HepG2 (cell line): ENCODE data around the gene GMEB1. TPM values are rescaled to one million over a fixed set of nuclear protein-coding genes. Genes with fewer than 3 reads are reported as not detected.
A peak's percentile ranks its signal among the peaks of the same experiment; 100 is the strongest.

ENCODE experiments used
- ATAC-seq: fragments of 200-7000 bp; cut with Tn5 transposase; 3 replicates; pipeline ENCODE4 v1.9.1; 2020; ENCODE audit warnings: mild to moderate bottlenecking, moderate library complexity
- BruUV-seq: library from RNA; stranded (reverse); fragments of 400-500 nt; replicated peaks from 2 replicates; lab custom pipeline; 2021; lab: Mats Ljungman, UMichigan
- CTCF ChIA-PET: fragments of 300-600 bp; formaldehyde crosslinking; extraction: SDS; loops from one replicate; lab custom pipeline; 2021; ENCODE audit warnings: low total read pairs, inconsistent platforms, low intra/inter-chr PET ratio; lab: Yijun Ruan, JAX
- POLR2A ChIA-PET: fragments of 350-600 bp; sonication (Branson Sonifier 250); formaldehyde crosslinking; loops from one replicate; lab custom pipeline; 2020; ENCODE audit warnings: antibody characterized with exemption, inconsistent platforms; lab: Yijun Ruan, JAX
- DNase-seq: peaks from one replicate; pipeline ENCODE4 v3.0.0-alpha.2; 2015; ENCODE audit warnings: low spot score
- FAIRE-seq: peaks from 3 replicates; lab custom pipeline; 2011; peaks lifted over from hg19 to GRCh38; lab: Jason Lieb, UNC
- H2AFZ ChIP-seq: one replicate; pipeline ENCODE4 v1.6.1; 2011; ENCODE audit warnings: low read length, inconsistent platforms
- H3K27ac ChIP-seq: fragments of 300-600 bp; 3 replicates; pipeline ENCODE4 v1.8.0; 2011; ENCODE audit warnings: mixed run types, mild to moderate bottlenecking, mixed read lengths, low read length, inconsistent platforms; ENCODE audit not compliant: insufficient read depth; ENCODE audit errors: extremely low read length
- H3K27me3 ChIP-seq, 2 experiments: fragments of 200-600 bp in 1 of 2; 2 replicates in 1 of 2; 3 replicates in 1 of 2; pipeline versions ENCODE4 v1.6.0 to v1.8.0; 2011; ENCODE audit warnings: low read length in 2 of 2, mild to moderate bottlenecking in 2 of 2, moderate library complexity in 2 of 2, inconsistent platforms in 1 of 2; ENCODE audit not compliant: insufficient read depth in 2 of 2, control insufficient read depth in 1 of 2
- H3K36me3 ChIP-seq, 2 experiments: fragments of 200-600 bp in 1 of 2; replicated peaks in 1 of 2; 2 replicates in 1 of 2; 3 replicates in 1 of 2; pipeline versions ENCODE4 v1.5.1 to v1.8.0; 2011; ENCODE audit warnings: low read length in 2 of 2, inconsistent platforms in 1 of 2; ENCODE audit not compliant: insufficient read depth in 2 of 2, control insufficient read depth in 1 of 2
- H3K4me1 ChIP-seq: 2 replicates; pipeline ENCODE4 v1.5.1; 2012; ENCODE audit warnings: low read length, inconsistent platforms; ENCODE audit not compliant: insufficient read depth
- H3K4me2 ChIP-seq: 2 replicates; pipeline ENCODE4 v1.6.0; 2011; ENCODE audit warnings: low read depth, low read length, inconsistent platforms
- H3K4me3 ChIP-seq, 3 experiments: fragments of 200-600 bp in 1 of 3; sonication (generic), shearing (Covaris generic) in 1 of 3; replicated peaks in 1 of 3; 2 replicates each; pipeline ENCODE4 v1.5.1; 2011 to 2016; ENCODE audit warnings: low read length in 3 of 3, inconsistent platforms in 2 of 3, low read depth in 2 of 3, mild to moderate bottlenecking in 2 of 3, control low read depth in 1 of 3, mixed read lengths in 1 of 3; ENCODE audit not compliant: insufficient read depth in 1 of 3
- H3K79me2 ChIP-seq: one replicate; pipeline ENCODE4 v1.6.1; 2011; ENCODE audit warnings: low read length, inconsistent platforms; ENCODE audit not compliant: insufficient read depth
- H3K9ac ChIP-seq: 2 replicates; pipeline ENCODE4 v1.6.0; 2011; ENCODE audit warnings: mild to moderate bottlenecking, low read depth, low read length, inconsistent platforms; ENCODE audit not compliant: insufficient read depth
- H3K9me3 ChIP-seq: 2 replicates; pipeline ENCODE4 v1.5.1; 2012; ENCODE audit warnings: mild to moderate bottlenecking, low read length
- H4K20me1 ChIP-seq: 2 replicates; pipeline ENCODE4 v1.6.0; 2011; ENCODE audit warnings: inconsistent platforms, mild to moderate bottlenecking, low read length, moderate library complexity; ENCODE audit not compliant: insufficient read depth
- AGO2 ChIP-seq: fragments of 200-400 bp; formaldehyde crosslinking; optimal IDR thresholded peaks from 2 replicates; pipeline ENCODE3; 2017; ENCODE audit warnings: mild to moderate bottlenecking, low read depth, low read length, moderate library complexity
- FIP1L1 ChIP-seq: fragments of 200-400 bp; formaldehyde crosslinking; IDR thresholded peaks from 2 replicates; pipeline ENCODE4 v1.6.1; 2018; ENCODE audit warnings: low read depth, mild to moderate bottlenecking, low read length, moderate library complexity, borderline replicate concordance; ENCODE audit not compliant: insufficient read depth
- GATA4 ChIP-seq: sonication (generic); IDR thresholded peaks from 2 replicates; pipeline ENCODE4 v1.6.1; 2016; ENCODE audit warnings: antibody characterized with exemption, low read depth, borderline replicate concordance
- HNF4A ChIP-seq: sonication (generic); formaldehyde crosslinking; IDR thresholded peaks from 2 replicates; pipeline ENCODE4 v1.4.0; 2020; ENCODE audit warnings: missing genetic modification reagents
- KMT2B ChIP-seq: IDR thresholded peaks from 2 replicates; pipeline ENCODE4 v1.6.1; 2016; ENCODE audit warnings: missing genetic modification reagents, missing compliant biosample characterization
- PITX1 ChIP-seq: sonication (generic); formaldehyde crosslinking; IDR thresholded peaks from 2 replicates; pipeline ENCODE4 v1.5.1; 2020; ENCODE audit warnings: mild to moderate bottlenecking, missing genetic modification reagents
- RXRA ChIP-seq: sonication (generic); formaldehyde crosslinking; IDR thresholded peaks from 2 replicates; pipeline ENCODE4 v1.5.1; 2020; ENCODE audit warnings: missing genetic modification reagents
- SRSF1 ChIP-seq: fragments of 200-400 bp; formaldehyde crosslinking; optimal IDR thresholded peaks from 2 replicates; pipeline ENCODE3; 2017; ENCODE audit warnings: mild to moderate bottlenecking, low read depth, low read length, moderate library complexity
- TEAD3 ChIP-seq: optimal IDR thresholded peaks from 2 replicates; pipeline ENCODE3; 2016; ENCODE audit warnings: borderline replicate concordance
- ZNF205 ChIP-seq: IDR thresholded peaks from 2 replicates; pipeline ENCODE4 v1.6.1; 2018; ENCODE audit warnings: missing biosample characterization, missing genetic modification reagents
- ZNF263 ChIP-seq: sonication (generic); formaldehyde crosslinking; IDR thresholded peaks from 2 replicates; pipeline ENCODE4 v1.4.0; 2020; ENCODE audit warnings: missing genetic modification reagents
- ZNF446 ChIP-seq: sonication (generic); formaldehyde crosslinking; IDR thresholded peaks from 2 replicates; pipeline ENCODE4 v1.5.0; 2020; ENCODE audit warnings: mild to moderate bottlenecking, missing genetic modification reagents
- ZNF451 ChIP-seq: sonication (generic); formaldehyde crosslinking; IDR thresholded peaks from 2 replicates; pipeline ENCODE4 v1.5.0; 2020; ENCODE audit warnings: mild to moderate bottlenecking, missing genetic modification reagents
- WGBS: methylation state at CpG from one replicate; pipeline ENCODE4 v1.1.6; 2017; ENCODE audit warnings: low lambda C conversion rate; 5-methylcytosine and 5-hydroxymethylcytosine counted together
- in situ Hi-C: cut with HindIII; loops from 2 replicates; pipeline ENCODE4 v1.10.0; 2017; ENCODE audit warnings: low pct_unique_long_range_greater_than_20kb; ENCODE audit not compliant: extremely low pct_ligation_motif_present
- intact Hi-C: fragments of 100-400 bp; cut with micrococcal nuclease; formaldehyde crosslinking; loops from one replicate; pipeline ENCODE4 v1.10.0; 2022; ENCODE audit not compliant: unreplicated experiment
- polyA plus RNA-seq, 8 experiments: library from polyadenylated mRNA; depleted of rRNA in 3 of 8; stranded (reverse) in 7 of 8; unstranded in 1 of 8; fragments of >200 nt; fragmentation: Illumina TruSeq in 4 of 8; extraction: Trizol in 4 of 8; gene quantifications; 2 replicates each; pipeline versions ENCODE4 v1.2.1 to v1.2.3, GENCODE V29; 2011 to 2016; ENCODE audit warnings: low read depth in 4 of 8, missing spikeins in 1 of 8, mixed read lengths in 1 of 8; ENCODE audit not compliant: insufficient read depth in 1 of 8
- total RNA-seq, 5 experiments: library from RNA; depleted of rRNA; stranded (reverse); fragments of >200 nt; fragmentation: Illumina TruSeq; extraction: Trizol; gene quantifications; 2 replicates each; pipeline ENCODE4 v1.2.3, GENCODE V29; 2016; ENCODE audit warnings: low read depth in 1 of 5
- TF ChIP-seq, protein P1 (sequence below), 2 experiments: sonication (generic) in 1 of 2; formaldehyde crosslinking in 1 of 2; IDR thresholded peaks; 2 replicates each; pipeline versions ENCODE4 v1.4.0 to v1.6.1; 2018 to 2020; ENCODE audit warnings: missing genetic modification reagents in 2 of 2, borderline replicate concordance in 1 of 2, low read depth in 1 of 2, mild to moderate bottlenecking in 1 of 2, missing biosample characterization in 1 of 2
- TF ChIP-seq, protein P2 (sequence below): sonication (generic); formaldehyde crosslinking; IDR thresholded peaks from 2 replicates; pipeline ENCODE4 v1.4.0; 2020; ENCODE audit warnings: missing genetic modification reagents, borderline replicate concordance

GMEB1 gene
- total and polyA plus RNA-seq, 2 of the 13 experiments (the other 11 are each of a cell fraction or from before 2014, with no cell fraction given) = 3.0 to 6.0 TPM

DNA sequence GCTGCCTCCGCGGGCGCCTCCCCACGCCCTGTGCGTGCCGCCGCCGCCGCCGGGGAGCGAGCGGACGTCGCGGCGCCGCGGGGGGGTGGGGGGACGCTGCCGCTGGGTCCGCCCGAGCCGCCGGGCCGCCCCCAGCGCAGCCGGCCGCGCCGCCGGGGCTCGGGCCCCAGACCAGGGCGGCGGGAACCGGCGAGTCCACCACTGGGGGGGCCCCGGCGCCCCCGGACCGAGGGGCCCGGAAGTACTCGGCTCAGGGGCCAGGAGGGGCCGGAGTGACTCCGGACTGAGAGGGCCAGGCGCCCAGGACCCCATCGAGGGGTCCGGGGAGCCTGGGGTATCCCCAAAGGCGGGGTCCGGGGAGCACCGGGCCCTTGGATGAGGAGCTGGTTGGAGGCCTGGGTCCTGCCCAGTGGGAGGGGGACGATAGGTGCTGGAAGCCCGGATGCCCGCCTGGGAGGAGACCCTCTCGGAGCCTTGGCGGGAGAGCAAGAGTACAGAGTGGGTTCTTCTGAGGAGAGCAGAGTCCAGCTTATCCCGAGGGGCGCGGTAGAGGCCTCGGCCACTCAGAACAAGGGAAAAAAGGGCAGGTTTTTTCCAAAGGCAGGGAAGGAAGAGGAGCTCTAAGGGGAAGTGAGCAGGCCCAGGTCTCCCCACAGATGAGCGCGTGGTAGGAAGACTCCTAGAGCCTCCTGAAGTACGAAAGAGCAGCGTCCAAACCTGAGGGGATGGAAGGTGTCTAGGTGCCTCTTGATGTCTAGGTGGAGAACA is 556 bp downstream of the GMEB1 start:
- BruUV-seq = no TSS peak
- H4K20me1 ChIP-seq = no peaks in the 10 kb centered on the region
- no peaks in the 10 kb centered on the region; a peak in 2 of 5 replicates for H3K27me3 ChIP-seq
- peak overlapping the region; percentile 94 for H3K9ac ChIP-seq
- H3K9me3 ChIP-seq = no peaks in the 10 kb centered on the region
- peaks cover 34% of the 10 kb centered on the region for H3K4me1 ChIP-seq
- H3K27ac ChIP-seq = peak overlapping the region; percentile 97
- H3K36me3 ChIP-seq = no peaks in the 10 kb centered on the region; a peak in 1 of 5 replicates
- ATAC-seq = peak; percentile 73
- H3K79me2 ChIP-seq = peaks cover 6% of the 10 kb centered on the region
- WGBS = 0% methylated on average over 18 of the region's 63 CpGs
- peak; percentile 33 for DNase-seq
- intact Hi-C loops (loop anchor here (5.0 kb wide), 1 partner anchor 68 kb away; the partner anchor contains the start of gene YTHDF2), in situ Hi-C loops (no loop called here)
- H3K4me3 ChIP-seq = peak overlapping the region; percentile 81 to 97 (median 92)
- CTCF ChIA-PET = no interaction called here
- no peak overlapping the region for H2AFZ ChIP-seq
- peak; percentile 30 for FAIRE-seq
- peak overlapping the region; percentile 94 for H3K4me2 ChIP-seq
- POLR2A ChIA-PET = interaction anchor here (0.6 to 4.4 kb wide), 14 partner anchors 8 to 183 kb away, joined by 3 to 115 read pairs (median 4); partner anchors contain the start of genes RNU11, TAF12 and YTHDF2
- TF ChIP-seq HNF4A (CRISPR knock-in tag) (peak; percentile 46; the same call in 1 of the 2 replicates), ZNF263 (0 out of 2 replicates have a peak, but pooled peaks have one; percentile 27), AGO2 (peak; percentile 74), SRSF1 (peak; percentile 90), RXRA (CRISPR knock-in tag) (peak; percentile 30; the same call in 1 of the 2 replicates), KMT2B (CRISPR knock-in tag) (0 out of 2 replicates have a peak, but pooled peaks have one; percentile 37), PITX1 (CRISPR knock-in tag) (no peak; the same call in 1 of the 2 replicates), ZNF205 (peak; percentile 40; the same call in 1 of the 2 replicates), GATA4 (no peak), ZNF451 (no peak), ZNF446 (CRISPR knock-in tag) (0 out of 2 replicates have a peak, but pooled peaks have one; percentile 28), FIP1L1 (no peak), TEAD3 (no peak)
- TF ChIP-seq, protein P1, sequence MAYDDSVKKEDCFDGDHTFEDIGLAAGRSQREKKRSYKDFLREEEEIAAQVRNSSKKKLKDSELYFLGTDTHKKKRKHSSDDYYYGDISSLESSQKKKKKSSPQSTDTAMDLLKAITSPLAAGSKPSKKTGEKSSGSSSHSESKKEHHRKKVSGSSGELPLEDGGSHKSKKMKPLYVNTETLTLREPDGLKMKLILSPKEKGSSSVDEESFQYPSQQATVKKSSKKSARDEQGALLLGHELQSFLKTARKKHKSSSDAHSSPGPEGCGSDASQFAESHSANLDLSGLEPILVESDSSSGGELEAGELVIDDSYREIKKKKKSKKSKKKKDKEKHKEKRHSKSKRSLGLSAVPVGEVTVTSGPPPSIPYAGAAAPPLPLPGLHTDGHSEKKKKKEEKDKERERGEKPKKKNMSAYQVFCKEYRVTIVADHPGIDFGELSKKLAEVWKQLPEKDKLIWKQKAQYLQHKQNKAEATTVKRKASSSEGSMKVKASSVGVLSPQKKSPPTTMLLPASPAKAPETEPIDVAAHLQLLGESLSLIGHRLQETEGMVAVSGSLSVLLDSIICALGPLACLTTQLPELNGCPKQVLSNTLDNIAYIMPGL (CRISPR knock-in tag; IDR thresholded peaks at IDR 0.05; ENCODE audit: borderline replicate concordance in 1 of 2, low read depth in 1 of 2) = peak in 1 of 2 experiments; percentile 43; a peak in 1 of 4 replicates
- TF ChIP-seq, protein P2, sequence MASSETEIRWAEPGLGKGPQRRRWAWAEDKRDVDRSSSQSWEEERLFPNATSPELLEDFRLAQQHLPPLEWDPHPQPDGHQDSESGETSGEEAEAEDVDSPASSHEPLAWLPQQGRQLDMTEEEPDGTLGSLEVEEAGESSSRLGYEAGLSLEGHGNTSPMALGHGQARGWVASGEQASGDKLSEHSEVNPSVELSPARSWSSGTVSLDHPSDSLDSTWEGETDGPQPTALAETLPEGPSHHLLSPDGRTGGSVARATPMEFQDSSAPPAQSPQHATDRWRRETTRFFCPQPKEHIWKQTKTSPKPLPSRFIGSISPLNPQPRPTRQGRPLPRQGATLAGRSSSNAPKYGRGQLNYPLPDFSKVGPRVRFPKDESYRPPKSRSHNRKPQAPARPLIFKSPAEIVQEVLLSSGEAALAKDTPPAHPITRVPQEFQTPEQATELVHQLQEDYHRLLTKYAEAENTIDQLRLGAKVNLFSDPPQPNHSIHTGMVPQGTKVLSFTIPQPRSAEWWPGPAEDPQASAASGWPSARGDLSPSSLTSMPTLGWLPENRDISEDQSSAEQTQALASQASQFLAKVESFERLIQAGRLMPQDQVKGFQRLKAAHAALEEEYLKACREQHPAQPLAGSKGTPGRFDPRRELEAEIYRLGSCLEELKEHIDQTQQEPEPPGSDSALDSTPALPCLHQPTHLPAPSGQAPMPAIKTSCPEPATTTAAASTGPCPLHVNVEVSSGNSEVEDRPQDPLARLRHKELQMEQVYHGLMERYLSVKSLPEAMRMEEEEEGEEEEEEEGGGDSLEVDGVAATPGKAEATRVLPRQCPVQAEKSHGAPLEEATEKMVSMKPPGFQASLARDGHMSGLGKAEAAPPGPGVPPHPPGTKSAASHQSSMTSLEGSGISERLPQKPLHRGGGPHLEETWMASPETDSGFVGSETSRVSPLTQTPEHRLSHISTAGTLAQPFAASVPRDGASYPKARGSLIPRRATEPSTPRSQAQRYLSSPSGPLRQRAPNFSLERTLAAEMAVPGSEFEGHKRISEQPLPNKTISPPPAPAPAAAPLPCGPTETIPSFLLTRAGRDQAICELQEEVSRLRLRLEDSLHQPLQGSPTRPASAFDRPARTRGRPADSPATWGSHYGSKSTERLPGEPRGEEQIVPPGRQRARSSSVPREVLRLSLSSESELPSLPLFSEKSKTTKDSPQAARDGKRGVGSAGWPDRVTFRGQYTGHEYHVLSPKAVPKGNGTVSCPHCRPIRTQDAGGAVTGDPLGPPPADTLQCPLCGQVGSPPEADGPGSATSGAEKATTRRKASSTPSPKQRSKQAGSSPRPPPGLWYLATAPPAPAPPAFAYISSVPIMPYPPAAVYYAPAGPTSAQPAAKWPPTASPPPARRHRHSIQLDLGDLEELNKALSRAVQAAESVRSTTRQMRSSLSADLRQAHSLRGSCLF (CRISPR knock-in tag) = no peak
